GM21825 (cell line): Measurements from ENCODE around the gene DISP2.

ENCODE experiments used
- ATAC-seq: cut with Tn5 transposase; IDR thresholded peaks from one replicate; pipeline ENCODE4 v1.9.1; 2021; ENCODE audit warnings: mild to moderate bottlenecking, moderate library complexity; ENCODE audit not compliant: unreplicated experiment

The DISP2 gene

DNA sequence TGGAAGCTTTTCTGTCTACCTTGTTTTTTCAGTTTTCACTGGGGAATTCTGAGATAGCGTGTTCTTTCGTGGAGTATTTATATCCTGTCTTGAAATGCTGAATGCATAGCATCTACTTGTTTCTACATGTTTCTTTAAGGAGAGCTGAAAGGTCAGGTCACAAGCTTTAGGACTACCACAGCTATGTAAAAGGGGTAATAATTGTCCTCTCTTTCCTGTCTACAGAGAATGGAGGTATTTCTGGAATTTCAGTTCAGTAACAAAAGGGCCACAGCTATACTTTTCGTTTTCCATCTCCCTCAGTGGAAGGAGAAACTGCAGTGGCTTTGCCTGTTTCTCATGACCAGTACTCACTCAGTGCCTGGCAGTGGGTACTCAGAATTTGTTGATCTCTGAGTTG is 29.8 kb upstream of the DISP2 start:
- ATAC-seq: no peak

DNA sequence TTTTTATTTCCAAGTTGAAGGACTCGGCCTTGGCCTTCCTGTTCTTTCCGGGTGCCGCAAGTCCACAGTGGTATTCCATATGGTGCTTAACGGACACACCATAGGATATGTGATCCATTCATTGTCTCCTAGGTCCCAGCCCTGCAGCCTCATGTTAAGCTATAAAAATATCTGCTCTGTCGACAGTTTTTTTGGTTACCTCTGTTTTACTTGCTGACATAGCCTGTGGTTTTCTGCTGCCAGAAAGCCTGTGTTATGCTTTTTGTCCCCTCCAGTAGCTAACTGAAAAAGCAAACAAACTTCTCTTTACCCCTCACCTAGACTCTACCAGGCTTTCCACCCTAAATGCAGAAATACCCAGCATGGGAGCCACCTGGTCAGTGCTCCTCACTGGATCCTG is 29.3 kb upstream of the DISP2 start:
- ATAC-seq: no peak

DNA sequence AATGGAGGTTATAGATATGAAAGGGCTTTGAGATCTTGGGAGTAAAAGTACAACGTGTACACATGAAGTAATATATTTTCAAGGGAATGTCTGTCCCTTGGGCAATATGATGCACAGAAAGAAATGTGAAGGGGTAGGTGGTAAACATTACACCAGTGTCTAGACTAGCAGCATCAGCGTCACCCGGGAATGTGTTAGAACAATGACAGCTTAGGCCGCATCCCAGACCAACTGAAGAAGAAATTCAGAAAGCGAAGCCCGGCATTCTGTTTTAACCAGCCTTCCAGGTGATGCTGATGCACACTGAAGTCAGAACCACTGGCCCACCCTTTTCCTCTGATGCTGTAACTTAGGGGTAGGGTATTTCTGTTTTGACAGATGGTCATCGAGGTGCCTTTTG is 28.2 kb upstream of the DISP2 start:
- no peak for ATAC-seq

DNA sequence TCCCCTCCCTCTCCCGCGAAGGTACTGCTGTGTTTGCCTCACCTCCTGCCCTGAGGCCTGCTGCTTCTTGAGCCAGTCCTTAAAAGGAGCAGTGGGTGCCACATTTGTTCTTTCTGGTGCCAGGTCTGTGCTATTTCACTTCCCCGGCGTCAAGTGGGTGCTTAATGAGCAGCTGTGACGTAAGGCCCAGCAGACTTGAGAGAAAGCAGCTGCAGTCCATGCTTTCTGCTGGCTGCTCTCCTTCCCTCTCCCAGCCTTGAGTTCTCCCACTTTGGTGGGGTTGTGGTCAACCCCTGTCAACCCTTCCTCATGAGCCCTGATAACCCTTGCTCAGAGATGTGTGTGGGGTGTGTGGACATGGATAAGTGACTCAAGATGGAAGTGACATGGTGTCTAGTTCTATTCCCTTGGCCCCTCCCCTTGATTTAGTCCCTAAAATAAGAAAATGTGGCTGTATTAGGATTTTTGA is 27.6 kb upstream of the DISP2 start:
- no peak for ATAC-seq

DNA sequence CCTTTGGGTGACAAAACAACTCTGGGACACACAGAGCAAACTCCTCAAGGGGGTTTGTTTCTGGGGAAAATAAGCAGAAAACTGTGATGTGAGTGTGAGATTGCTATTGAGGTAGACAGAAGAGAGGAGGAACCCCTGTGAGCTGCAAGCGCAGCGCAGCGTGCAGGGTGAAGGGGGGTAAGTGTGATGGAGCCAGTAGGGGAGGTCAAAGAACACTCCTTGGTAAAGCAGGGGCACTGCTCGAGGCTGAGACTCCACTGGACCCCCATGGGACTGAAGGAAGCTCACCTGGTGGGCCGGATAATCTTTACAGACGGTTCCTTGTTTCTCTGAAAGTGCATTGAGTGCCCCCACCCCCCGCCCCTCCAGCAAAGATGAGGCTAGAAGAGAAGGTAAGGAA is 27.0 kb upstream of the DISP2 start:
- no peak for ATAC-seq

DNA sequence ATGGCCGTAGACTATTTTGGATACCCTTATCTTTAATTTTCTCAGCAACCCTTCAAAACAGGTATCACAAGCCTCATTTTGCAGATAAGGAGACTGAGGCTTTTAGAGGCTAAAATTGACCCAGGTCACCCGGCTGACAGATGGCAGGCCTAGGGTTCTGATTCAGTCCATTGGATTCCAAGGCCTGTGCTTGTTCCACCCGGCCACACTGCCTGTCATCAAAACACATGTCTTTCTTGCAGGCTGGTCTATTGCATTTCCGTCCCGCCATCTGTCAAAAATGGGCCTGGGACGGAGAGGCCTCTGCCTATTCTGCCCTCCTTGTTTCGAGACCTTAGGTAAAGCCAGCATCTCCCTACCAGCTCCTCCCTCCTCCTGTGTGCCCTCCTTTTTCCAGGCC is 26.4 kb upstream of the DISP2 start:
- no peak for ATAC-seq

DNA sequence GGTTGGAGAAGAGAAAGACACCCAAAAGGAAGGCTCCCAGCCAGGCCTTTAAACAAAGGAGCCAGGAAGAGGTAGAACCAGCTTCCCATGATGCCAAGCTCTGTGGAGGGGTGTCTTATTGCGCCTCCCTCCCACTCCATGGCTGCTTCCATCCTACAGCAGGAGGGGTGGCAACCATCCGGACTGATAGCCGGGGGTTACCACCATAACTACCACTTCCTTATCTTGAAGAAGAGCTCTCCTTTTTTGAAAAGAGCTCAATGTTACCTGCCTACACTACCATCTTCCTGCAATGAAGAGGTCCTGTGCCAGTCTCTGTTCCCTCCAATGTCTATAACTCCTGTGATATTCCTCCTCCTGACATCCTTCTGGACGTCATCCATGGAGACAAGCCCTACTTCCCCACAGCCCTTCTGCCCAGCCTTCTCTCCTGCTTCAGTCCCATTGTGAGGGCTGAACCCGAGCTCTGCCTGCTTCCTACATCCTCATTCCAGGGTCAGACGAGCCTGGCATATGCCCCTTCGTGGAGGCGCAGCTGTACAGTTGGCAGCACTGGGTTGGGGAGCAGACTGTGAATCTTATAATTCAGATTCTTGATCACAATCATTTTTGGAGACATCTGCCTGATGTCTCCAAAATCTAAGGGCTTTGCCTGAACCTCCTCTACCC is 25.8 kb upstream of the DISP2 start:
- ATAC-seq: no peak

DNA sequence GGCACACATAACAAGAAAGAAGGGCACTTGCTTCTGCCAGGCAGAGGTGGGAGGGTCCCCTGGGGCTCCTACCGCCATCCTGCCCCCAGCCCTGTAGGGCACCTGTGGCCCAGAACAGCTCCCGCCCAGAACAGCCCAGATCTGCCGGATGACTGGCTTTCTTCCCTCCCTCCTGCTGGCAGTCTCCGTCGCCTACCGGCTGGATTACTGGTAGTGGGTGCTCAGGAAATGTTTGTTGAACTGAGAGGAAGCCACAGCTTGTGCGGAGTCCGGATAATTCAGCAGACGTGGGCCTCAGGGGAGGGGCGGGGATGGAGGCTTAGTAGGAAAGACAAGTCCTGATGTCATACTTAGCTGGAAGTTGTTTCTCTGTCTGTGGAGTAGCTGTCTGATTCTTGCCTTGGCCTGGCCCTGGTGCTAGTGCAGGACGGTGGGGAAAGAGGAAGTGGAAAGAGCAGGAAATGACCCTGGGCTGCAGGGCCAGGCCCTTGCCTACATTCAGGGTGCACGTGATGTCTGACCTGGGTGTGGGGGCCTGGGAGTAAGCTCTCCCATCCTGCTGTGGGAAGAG is 24.0 kb upstream of the DISP2 start:
- ATAC-seq: no peak

DNA sequence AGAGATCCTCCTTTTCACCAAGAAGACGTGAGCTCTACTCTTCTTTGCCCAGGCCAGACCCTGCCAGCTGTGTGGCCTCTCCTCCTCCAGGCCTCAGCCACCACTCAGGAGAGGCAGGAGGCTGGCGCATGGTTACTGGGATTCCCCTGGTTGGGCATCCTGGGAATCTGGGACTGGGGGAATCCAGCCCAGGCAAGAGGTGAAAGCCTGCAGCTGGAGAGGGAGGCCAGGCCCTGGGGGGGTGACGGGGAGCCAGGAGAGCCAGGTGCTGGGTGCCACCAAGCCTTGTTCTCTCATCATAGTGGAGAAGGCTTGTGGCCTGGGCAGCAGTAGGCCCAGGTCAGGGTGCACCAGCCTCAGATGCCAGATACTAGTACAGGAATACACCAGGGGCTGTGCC is 23.5 kb upstream of the DISP2 start:
- no peak for ATAC-seq

DNA sequence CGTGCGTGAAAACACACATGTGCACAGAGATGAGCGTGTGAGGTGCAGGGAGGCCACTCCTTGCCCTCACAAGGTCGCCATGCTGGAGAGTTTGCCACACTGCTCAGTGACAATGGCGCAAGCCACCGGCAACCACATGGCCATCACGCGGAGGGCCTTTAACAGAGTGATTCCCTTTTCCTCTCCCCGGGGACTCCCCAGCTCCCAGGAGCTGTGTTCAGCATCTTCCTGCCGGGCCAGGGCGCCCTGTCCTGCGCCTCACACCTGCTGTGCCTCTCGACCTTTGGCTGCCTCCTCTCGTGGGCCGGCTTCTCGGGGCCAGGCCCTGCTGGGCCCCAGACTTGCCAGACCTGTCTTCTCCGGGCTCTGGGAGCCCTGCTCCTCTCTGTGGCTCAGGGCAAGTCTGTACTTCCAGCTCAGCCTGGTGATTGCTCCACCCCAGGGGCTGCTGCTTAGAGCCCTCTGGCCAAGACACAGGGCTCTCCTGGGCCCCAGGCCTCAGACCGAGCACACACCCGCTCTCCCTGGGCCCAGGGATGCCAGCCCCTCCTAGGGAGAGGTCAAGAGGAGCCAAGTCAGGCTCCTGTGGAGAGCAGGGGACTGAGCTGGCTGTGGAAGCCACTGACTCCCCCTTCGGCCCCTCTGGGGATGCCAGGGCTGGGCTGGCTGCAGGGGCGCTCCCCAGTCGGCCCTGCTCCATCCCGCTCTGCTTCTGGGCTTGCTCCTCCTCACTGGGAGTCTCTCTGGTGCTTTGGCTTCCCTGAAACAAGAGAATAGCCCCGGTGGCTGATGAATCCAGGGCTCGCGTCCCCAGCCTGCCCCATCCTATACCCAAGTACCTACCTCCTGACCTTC is 22.9 kb upstream of the DISP2 start:
- ATAC-seq: no peak

DNA sequence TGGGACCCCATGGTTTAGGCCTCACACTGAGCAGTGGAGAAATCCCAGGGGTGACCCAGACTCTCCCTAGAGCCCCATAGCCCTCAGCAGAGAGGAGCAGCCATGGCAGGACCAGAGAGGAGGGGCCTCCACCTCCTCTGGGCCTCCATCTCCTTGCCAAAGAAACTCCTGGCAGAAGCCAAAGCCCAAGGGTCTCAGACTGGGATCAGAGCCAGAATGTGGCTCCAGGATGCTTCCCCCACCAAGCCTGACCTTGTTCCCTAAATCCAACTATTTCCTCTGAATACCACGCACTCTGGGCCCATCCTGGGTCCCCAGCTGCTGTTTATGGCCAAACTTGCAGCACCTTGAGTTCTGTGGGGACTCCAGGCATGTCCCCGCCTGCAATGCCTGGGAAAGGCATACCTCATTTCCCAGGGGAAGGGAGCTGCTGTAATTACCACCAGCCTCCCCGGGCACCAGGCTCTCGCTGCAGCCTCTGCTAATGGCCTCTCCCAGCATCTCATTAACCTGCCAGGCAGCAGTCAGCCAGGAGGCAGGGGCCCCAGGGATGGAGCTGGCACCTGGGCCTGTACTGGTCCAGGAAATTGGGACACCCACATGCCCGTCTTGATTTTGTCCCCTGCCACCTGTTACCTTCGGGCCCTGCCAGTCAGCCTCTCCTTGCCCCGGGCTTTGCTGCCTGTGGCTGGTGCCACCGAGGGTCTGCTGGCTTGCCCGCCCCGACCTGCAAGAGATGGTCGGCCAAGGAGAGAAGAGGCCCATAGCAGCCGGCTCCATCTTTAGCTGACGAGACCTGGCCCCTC is 21.9 kb upstream of the DISP2 start:
- ATAC-seq: no peak

DNA sequence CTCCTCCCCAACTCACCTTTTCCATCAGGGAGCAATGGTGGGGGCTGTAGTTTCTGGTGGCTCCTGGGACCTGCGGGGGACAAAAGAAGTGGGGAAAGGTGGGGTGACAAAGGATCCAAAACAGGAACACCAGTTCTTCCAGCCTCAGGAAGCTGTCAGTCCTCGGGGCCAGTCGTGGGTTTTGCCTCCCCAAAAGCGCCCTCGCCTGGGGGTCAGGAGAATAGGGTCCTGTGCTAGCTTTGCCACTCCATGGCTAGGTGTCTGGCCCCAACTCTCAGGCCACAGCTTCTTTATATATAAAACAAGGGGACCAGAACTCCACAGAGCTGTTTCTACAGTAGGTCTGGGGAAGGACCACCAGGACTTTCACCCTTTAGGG is 21.3 kb upstream of the DISP2 start:
- ATAC-seq: no peak

DNA sequence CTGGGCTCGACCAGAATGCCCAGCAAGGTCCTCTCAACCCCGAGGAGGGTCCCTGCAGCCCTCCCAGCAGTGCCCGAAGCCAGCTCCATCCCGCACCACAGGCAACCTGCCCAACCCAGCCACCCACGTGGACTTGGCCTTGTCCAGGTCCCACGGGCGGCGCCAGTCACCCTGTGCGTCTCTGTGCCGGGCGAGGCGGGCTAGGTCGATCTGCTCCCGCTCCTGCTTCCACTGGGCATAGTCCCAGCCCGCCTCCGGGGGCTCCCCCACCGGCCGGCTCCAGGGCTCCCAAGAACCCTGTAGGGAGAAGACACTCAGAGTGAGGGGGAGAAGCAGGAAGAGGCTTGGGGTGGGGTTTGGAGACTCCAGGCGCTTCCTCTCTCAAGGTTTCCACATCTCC is 20.4 kb upstream of the DISP2 start:
- ATAC-seq: no peak

DNA sequence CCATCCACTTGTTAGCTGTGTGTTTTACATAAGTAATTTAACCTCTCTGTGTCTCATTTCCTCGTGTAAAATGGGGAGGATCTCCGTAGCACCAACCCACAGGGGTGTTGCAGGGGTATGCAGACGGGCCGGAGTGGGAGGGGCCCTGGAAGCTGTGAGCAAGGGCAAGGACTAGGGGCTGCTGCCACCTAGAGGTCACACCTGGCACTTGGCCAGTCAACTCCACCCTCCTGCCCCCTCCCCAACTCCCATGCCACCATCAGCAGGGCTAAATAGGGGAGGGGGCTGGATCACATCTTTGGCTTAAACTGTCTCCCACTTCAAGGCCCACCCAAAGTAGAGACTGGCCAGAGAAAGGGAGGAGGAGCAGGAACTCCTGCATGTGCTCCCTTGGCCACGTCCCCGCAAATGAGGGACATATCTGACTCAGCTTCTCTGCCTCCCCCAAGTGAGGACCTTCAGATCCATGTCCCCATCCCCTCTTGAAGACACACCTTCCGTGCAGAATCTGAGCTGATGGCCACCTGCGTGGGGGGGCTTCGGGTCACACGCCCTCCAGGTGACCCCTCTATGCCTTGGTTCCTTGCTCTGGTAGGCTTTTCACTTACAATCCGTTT is 19.9 kb upstream of the DISP2 start:
- no peak for ATAC-seq

DNA sequence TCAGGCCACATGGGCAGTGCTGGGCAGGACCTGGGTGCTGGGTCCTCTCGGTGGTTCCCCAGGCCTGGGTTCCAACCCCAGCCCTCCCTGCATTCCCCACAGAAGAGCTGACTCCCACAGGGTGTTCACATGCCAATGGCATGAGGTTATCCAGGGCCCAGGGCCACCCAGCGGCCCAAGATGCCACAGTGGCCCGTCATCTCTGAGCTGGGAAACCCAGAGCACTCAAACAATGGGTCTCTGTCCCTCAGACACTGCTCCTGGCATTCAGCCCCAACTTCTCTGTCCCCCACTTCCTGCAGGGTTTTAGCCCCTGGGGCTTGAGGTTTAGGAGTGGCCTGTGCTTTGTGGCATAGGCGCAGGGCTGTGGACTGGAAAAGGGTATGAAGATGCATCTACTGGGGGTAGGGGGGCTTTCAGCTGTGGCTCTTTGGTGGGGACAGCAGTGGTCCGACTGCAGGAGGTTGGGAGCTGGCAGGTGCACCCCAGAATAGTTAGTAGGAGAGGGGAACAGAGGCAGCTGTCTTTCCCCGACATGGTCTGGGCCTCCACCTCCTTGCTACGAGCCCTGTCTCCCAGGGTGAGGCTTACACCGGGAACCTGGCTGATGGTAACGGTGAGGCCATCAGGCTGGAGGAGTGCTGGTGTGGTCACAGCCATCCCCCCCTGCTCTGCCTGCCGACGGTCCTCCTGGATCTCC is 18.9 kb upstream of the DISP2 start:
- ATAC-seq: no peak

DNA sequence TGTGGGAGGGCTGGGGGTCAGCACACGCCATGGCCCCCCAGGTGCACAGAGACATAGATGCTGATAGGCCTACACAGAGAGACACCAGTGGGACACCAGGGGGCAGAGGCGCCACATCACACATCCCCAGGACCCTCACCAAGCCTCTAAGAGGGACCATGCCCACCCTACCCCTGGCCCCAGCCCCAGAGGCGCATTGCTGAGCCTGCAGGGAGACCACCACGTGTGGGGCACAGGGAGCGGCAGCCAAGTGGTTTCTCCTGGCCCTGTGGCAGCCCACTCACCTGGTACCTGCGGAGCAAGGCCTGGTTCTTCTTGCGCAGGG is 18.4 kb upstream of the DISP2 start:
- ATAC-seq: no peak

DNA sequence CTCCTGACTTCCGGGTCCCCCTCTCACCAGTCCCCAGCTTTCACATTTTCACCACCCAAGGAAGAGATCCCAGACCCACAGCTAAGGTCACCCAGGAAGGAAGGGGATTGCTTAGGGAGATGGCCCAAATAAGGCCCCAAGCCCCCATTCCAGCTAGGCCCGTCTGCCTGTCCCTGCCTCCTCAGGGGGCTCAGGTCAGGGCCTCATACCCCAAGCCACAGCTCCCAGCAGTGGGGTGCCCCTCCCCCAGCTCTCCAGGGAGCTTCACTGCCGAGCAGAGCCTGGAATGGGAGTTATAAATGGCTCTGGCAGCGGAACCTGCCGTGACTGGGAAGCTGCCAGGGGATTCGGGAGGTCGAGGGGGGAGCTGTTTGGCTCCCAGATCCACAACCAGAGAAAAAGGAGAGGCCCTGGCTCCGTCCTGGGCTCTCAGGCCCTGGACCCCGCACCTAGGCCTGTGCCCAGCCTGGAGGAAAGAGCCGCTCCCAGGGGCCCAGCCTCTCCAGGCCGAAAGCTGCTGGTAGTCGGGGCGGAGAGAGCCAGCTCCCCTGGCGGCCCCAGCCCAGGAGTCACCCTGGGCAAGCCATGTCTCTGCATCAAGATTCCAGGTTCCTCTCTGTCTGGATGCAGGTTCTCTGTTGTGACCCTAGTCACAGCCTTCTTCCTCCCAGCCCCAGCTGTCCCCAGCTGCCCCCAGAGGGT is 17.8 kb upstream of the DISP2 start:
- ATAC-seq: no peak

DNA sequence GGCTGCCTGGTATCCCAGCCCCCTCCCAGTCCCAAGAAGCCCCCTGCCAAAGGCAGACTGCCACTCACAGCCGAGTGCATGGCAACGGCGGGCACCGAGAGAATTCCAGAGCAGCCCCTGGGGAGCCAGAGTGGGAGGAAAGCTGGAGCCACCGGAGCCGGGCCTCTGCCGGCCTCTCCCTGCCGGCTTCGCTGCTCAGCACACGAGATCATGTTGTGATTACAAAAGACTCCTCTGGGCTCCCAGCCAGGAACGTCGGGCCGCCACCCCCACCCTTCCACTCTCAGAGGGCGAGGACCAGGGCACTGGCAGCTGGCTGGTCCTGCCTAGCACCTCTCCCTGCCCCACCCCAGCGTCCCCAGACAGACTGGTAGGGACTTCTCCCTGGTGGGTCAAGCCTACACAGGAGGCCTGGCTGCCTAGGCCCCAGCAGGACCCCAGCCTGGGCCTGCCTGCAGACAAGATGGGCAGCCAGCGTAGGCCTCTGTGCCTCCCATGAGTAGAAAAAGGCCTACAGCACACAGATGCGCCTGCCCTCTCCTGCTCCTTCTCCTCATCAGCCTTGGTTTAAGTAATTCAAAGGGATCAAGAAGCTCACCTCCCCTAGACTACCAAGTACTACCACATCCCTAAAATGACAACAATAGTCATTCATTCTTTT is 17.1 kb upstream of the DISP2 start, which contains the start of gene CCDC9B:
Gene CCDC9B (minus strand): TSS at position 200 of the 661 bp plus-strand sequence. CDS start 120 bp downstream, at position 80.
- ATAC-seq: no peak
